Calu3 (cell line): ENCODE measurements around the gene ST6GAL1. TPM values are rescaled to one million over a fixed set of nuclear protein-coding genes. Genes with fewer than 3 reads are reported as not detected.

Source experiments
- BruUV-seq: library from RNA; stranded (reverse); fragments of 400-500 nt; replicated peaks from 2 replicates; lab custom pipeline; 2021; lab: Mats Ljungman, UMichigan
- CTCF ChIA-PET: fragments of 300-600 bp; sonication (Branson Sonifier 250); formaldehyde crosslinking; loops from one replicate; lab custom pipeline; 2022; ENCODE audit warnings: antibody characterized with exemption; lab: Charles Lee
- DNase-seq: peaks from one replicate; pipeline ENCODE4 v3.0.0; 2022
- H3K27ac Mint-ChIP-seq: one replicate; pipeline ENCODE4 v1.8.0; 2022; ENCODE audit warnings: mixed read lengths; ENCODE audit not compliant: unreplicated experiment
- H3K27me3 Mint-ChIP-seq: one replicate; pipeline ENCODE4 v1.8.0; 2022; ENCODE audit warnings: mixed read lengths; ENCODE audit not compliant: unreplicated experiment
- H3K36me3 Mint-ChIP-seq: one replicate; pipeline ENCODE4 v1.8.0; 2022; ENCODE audit warnings: mild to moderate bottlenecking, moderate library complexity, mixed read lengths; ENCODE audit not compliant: insufficient read depth, unreplicated experiment
- H3K4me1 Mint-ChIP-seq: one replicate; pipeline ENCODE4 v1.8.0; 2022; ENCODE audit warnings: mild to moderate bottlenecking, low read depth, mixed read lengths; ENCODE audit not compliant: unreplicated experiment
- H3K4me3 Mint-ChIP-seq: one replicate; pipeline ENCODE4 v1.8.0; 2022; ENCODE audit warnings: mild to moderate bottlenecking, low read depth, moderate library complexity, mixed read lengths; ENCODE audit not compliant: unreplicated experiment
- H3K9me3 Mint-ChIP-seq: one replicate; pipeline ENCODE4 v1.8.0; 2022; ENCODE audit warnings: low read depth, mixed read lengths; ENCODE audit not compliant: unreplicated experiment
- intact Hi-C: fragments of 100-400 bp; cut with micrococcal nuclease; formaldehyde crosslinking; loops from one replicate; pipeline ENCODE4 v1.10.0; 2022; ENCODE audit not compliant: unreplicated experiment
- total RNA-seq: library from RNA; stranded (reverse); gene quantifications from 2 replicates; pipeline ENCODE4 v1.2.3, GENCODE V29; 2022
- TF ChIP-seq, protein P1 (sequence below): fragments of 200-600 bp; IDR thresholded peaks from one replicate; pipeline ENCODE4 v1.8.0; 2022; ENCODE audit warnings: antibody characterized with exemption; ENCODE audit not compliant: unreplicated experiment

ST6GAL1 gene
- total RNA-seq, 1 experiment from 2014 or later, result 20.4 TPM

DNA sequence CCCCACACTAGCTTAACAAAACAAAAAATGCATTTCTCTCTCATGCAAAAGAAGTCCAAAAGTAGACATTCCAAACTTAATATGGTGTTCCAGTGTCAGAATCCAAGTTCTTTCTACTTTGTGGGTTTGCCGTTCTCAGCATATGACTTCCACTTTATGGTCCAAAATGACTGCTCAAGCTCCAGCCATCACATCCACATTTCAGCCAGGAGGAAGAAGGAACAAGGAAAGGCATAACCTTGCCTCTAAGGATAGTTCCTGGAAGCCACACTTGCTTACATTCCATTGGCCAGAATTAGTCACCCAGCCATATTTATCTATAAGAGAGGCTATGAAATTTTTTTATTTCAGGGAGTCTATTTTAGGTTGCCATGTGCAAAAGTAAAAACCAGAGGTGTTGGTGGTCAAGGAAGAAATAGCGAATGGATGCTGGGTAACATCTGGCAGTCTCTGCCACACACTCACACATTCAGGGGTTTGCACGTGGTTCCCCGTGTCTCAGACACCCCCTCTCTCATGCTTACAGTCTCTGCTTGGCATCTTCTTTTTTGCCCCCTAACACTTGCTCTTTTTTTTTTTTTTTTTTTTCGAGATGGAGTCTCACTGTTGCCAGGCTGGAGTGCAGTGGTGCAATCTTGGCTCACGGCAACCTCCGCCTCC, 139.7 kb downstream of the ST6GAL1 start:
- Mint-ChIP-seq H3K4me3 (no peak overlapping the region), H3K27ac (no peak overlapping the region), H3K9me3 (peaks cover 6% of the 10 kb centered on the region), H3K27me3 (no peaks in the 10 kb centered on the region), H3K36me3 (no peaks in the 10 kb centered on the region), H3K4me1 (peaks cover 1% of the 10 kb centered on the region)
- CTCF ChIA-PET, result interaction anchor here (0.5 kb wide), 1 partner anchor 194 kb away, joined by 4 read pairs; no protein-coding TSS in a partner anchor
- intact Hi-C loops, result loop anchor here (5.0 to 10.0 kb wide), 2 partner anchors 118 to 135 kb away; partner anchors contain the start of gene ST6GAL1
- DNase-seq, result no peak
- TF ChIP-seq, protein P1, sequence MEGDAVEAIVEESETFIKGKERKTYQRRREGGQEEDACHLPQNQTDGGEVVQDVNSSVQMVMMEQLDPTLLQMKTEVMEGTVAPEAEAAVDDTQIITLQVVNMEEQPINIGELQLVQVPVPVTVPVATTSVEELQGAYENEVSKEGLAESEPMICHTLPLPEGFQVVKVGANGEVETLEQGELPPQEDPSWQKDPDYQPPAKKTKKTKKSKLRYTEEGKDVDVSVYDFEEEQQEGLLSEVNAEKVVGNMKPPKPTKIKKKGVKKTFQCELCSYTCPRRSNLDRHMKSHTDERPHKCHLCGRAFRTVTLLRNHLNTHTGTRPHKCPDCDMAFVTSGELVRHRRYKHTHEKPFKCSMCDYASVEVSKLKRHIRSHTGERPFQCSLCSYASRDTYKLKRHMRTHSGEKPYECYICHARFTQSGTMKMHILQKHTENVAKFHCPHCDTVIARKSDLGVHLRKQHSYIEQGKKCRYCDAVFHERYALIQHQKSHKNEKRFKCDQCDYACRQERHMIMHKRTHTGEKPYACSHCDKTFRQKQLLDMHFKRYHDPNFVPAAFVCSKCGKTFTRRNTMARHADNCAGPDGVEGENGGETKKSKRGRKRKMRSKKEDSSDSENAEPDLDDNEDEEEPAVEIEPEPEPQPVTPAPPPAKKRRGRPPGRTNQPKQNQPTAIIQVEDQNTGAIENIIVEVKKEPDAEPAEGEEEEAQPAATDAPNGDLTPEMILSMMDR, result no peak
- BruUV-seq, result no TSS peak

DNA sequence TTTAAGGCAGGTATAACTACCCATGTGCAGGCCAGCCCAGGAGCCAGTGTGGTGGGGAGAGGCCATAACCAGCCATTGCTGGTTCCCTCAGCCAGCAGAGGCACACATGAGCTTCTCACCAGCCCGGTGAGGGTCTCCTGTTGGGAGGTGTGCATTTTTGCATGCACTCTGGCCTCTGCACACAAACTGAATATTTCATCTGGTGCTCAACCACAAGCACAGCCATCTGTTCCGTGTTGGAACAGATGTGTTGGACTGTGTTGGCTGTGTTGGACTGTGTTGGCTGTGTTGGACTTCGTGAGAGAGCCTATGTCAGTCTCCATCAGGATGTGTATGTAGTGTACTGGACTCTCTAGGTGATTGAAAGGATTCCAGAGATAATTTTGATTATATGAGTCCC, 141.8 kb downstream of the ST6GAL1 start:
- no TSS peak for BruUV-seq
- DNase-seq, result no peak
- Mint-ChIP-seq H3K4me1 (no peaks in the 10 kb centered on the region), H3K27ac (no peak overlapping the region), H3K27me3 (no peaks in the 10 kb centered on the region), H3K9me3 (peaks cover 6% of the 10 kb centered on the region), H3K4me3 (no peak overlapping the region), H3K36me3 (no peaks in the 10 kb centered on the region)
- CTCF ChIA-PET, result no interaction called here
- TF ChIP-seq, protein P1, result no peak
- intact Hi-C loops, result loop anchor here (5.0 kb wide), 1 partner anchor 120 kb away; no protein-coding TSS in a partner anchor

DNA sequence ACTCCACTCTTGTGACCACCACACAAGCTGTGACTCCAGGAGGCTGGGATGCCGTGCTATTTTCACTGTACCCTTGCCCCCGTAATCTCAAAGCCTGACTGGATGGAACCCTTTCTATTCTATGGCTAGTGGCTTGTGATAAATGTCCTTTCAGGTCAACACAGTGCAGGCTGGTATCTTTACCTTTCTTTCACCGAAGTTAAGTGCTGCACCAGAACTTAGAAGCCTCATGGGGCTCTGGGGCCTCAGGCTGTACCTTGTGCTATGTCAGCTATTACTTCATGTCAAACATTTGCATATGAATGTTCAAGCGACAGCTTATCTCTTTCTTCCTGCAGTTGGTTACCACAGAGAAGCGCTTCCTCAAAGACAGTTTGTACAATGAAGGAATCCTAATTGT, 142.2 kb downstream of the ST6GAL1 start:
- DNase-seq, result no peak
- Mint-ChIP-seq H3K27ac (no peak overlapping the region), H3K4me1 (no peaks in the 10 kb centered on the region), H3K4me3 (no peak overlapping the region), H3K36me3 (no peaks in the 10 kb centered on the region), H3K27me3 (no peaks in the 10 kb centered on the region), H3K9me3 (peaks cover 6% of the 10 kb centered on the region)
- intact Hi-C loops, result loop anchor here (5.0 kb wide), 1 partner anchor 120 kb away; no protein-coding TSS in a partner anchor
- TF ChIP-seq, protein P1, result no peak
- CTCF ChIA-PET, result no interaction called here
- BruUV-seq, result no TSS peak

DNA sequence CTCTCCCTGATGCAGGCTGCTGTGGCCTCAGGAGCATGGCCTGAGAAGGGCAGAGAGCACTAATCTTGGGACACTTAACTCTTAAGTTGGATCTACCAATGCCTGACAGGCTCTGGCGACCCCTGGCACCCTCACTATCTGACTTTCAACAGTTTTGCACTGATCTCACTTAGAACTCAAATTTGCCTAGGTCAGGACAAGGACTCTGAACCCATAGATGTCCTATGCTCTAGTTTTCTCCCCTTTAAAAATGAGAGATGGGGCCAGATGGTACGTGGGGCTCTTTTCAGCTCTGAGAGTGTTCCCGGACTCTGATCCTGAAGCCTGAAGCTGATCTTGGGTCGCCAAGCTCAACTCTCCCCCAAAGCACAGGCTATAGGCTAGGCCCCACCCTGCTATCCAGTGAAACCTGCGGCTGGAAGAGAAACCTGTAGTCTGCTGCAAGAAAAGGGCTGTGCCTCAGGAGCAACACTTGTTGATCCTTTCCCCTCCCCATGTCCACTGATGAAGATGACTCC, 143.3 kb downstream of the ST6GAL1 start:
- Mint-ChIP-seq H3K4me3 (no peak overlapping the region), H3K27ac (no peak overlapping the region), H3K36me3 (no peaks in the 10 kb centered on the region), H3K4me1 (no peaks in the 10 kb centered on the region), H3K27me3 (no peaks in the 10 kb centered on the region), H3K9me3 (peaks cover 6% of the 10 kb centered on the region)
- TF ChIP-seq, protein P1, result no peak
- DNase-seq, result no peak
- intact Hi-C loops, result loop anchor here (5.0 kb wide), 1 partner anchor 121 kb away; no protein-coding TSS in a partner anchor
- no TSS peak for BruUV-seq
- CTCF ChIA-PET, result no interaction called here
